AG09319 (cell line): ENCODE data around the gene SCN9A.
A peak's percentile ranks its signal among the peaks of the same experiment; 100 is the strongest.

ENCODE experiments used
- DNase-seq: peaks from one replicate; pipeline ENCODE4 v3.0.0-alpha.2; 2010; ENCODE audit warnings: low read depth; ENCODE audit errors: extremely low read depth
- CTCF ChIP-seq: IDR thresholded peaks from 2 replicates; pipeline ENCODE4 v1.5.1; 2011; ENCODE audit warnings: low read depth, mild to moderate bottlenecking, inconsistent platforms, low read length, moderate library complexity

SCN9A gene

GRCh38 chr2:166393008-166393407, 17.3 kb upstream of the SCN9A start:
- DNase-seq, result no peak

GRCh38 chr2:166388481-166389070, 12.8 kb upstream of the SCN9A start:
- no peak for DNase-seq
- TF ChIP-seq CTCF, result no peak

More at GRCh38 chr2:166393008-166393407, 17.3 kb upstream of the SCN9A start:
- TF ChIP-seq CTCF, result no peak

- TF ChIP-seq CTCF, result no peak
- no peak for DNase-seq
These were observed 9.6 kb upstream of the SCN9A start for GRCh38 chr2:166385313-166385712.

- DNase-seq, result no peak
- TF ChIP-seq CTCF, result peak; percentile 26
These were observed 9.0 kb upstream of the SCN9A start for GRCh38 chr2:166384774-166385173.

GRCh38 chr2:166382448-166382847, 6.7 kb upstream of the SCN9A start:
- no peak for DNase-seq
- no peak for TF ChIP-seq CTCF

GRCh38 chr2:166380615-166381014, 4.9 kb upstream of the SCN9A start:
- no peak for TF ChIP-seq CTCF
- DNase-seq, result no peak

- no peak for TF ChIP-seq CTCF
- no peak for DNase-seq
These were observed 1.1 kb upstream of the SCN9A start for GRCh38 chr2:166376873-166377272.
